Cardiac fibroblast (primary cell): ENCODE results near the gene RALGAPA1.
"Not testable (repeated sequence)": the region's sequence is repeated elsewhere in the genome, so short reads cannot be mapped to it uniquely, and the experiment has no call there.

Source experiments
- DNase-seq, 2 donors: peaks; one replicate each; pipeline versions ENCODE4 v3.0.0 to v3.0.0-alpha.2; 2010; ENCODE audit warnings: low read depth in 2 of 2
- H3K4me3 ChIP-seq, 2 donors: replicated peaks in 1 of 2; 1 replicate in 1 of 2; 2 replicates in 1 of 2; pipeline ENCODE4 v1.5.1; 2011; ENCODE audit warnings: low read depth in 2 of 2, low read length in 2 of 2, mild to moderate bottlenecking in 2 of 2, moderate library complexity in 1 of 2
- CTCF ChIP-seq: IDR thresholded peaks from one replicate; pipeline ENCODE4 v1.5.1; 2011; ENCODE audit warnings: low read depth, mild to moderate bottlenecking, low read length, inconsistent platforms

RALGAPA1 gene

GRCh38 chr14:35742442-35742841, 66.7 kb downstream of the RALGAPA1 start:
- DNase-seq = no peak
- no peak overlapping the region for H3K4me3 ChIP-seq
- no peak for TF ChIP-seq CTCF

GRCh38 chr14:35742032-35742371, 67.1 kb downstream of the RALGAPA1 start:
- no peak for TF ChIP-seq CTCF
- no peak for DNase-seq
- H3K4me3 ChIP-seq = no peak overlapping the region

- TF ChIP-seq CTCF = no peak
- H3K4me3 ChIP-seq = no peak overlapping the region
- no peak for DNase-seq
Measured at GRCh38 chr14:35741345-35742031, 67.6 kb downstream of the RALGAPA1 start.

- no peak for TF ChIP-seq CTCF
- H3K4me3 ChIP-seq = no peak overlapping the region
- no peak for DNase-seq
Measured at GRCh38 chr14:35740215-35740614, 68.9 kb downstream of the RALGAPA1 start.

GRCh38 chr14:35735163-35735562, 73.9 kb downstream of the RALGAPA1 start:
- DNase-seq, H3K4me3 ChIP-seq: not testable (repeated sequence)

- not testable (repeated sequence) for DNase-seq, H3K4me3 ChIP-seq
Measured at GRCh38 chr14:35733510-35733909, 75.6 kb downstream of the RALGAPA1 start.

GRCh38 chr14:35730871-35731270, 78.2 kb downstream of the RALGAPA1 start:
- no peak overlapping the region for H3K4me3 ChIP-seq
- DNase-seq = no peak
- TF ChIP-seq CTCF = no peak

- TF ChIP-seq CTCF = no peak
- DNase-seq = no peak
- H3K4me3 ChIP-seq = no peak overlapping the region
Measured at GRCh38 chr14:35727764-35728163, 81.3 kb downstream of the RALGAPA1 start.
